Measurements from ENCODE around the gene SNX9. TPM values are rescaled to one million over a fixed set of nuclear protein-coding genes. Genes with fewer than 3 reads are reported as not detected.

SNX9 gene
- total RNA-seq, 2 experiments from 2014 or later: 14.9 to 39.4 TPM

GRCh38 chr6:157974967-157975366, 151.9 kb downstream of the SNX9 start:
- CTCF ChIA-PET: no interaction called here
- Mint-ChIP-seq H3K9me3 (ENCODE audit: low read depth) (no peaks in the 10 kb centered on the region), H3K27me3 (peaks cover 26% of the 10 kb centered on the region)

GRCh38 chr6:157975456-157975855, 152.4 kb downstream of the SNX9 start:
- Mint-ChIP-seq H3K4me3 (no peak overlapping the region), H3K4me1 (peaks cover 16% of the 10 kb centered on the region), H3K9me3 (ENCODE audit: low read depth) (no peaks in the 10 kb centered on the region), H3K27ac (no peak overlapping the region), H3K36me3 (no peaks in the 10 kb centered on the region), H3K27me3 (peaks cover 28% of the 10 kb centered on the region)
- ATAC-seq (no peak), DNase-seq (no peak)
- CTCF ChIA-PET: interaction anchor here (0.7 to 2.1 kb wide), 2 partner anchors 50 to 97 kb away, joined by 3 to 7 read pairs; no protein-coding TSS in a partner anchor

More at GRCh38 chr6:157974967-157975366, 151.9 kb downstream of the SNX9 start:
- ATAC-seq (no peak), DNase-seq (no peak)
- Mint-ChIP-seq H3K27ac (no peak overlapping the region), H3K4me1 (peaks cover 13% of the 10 kb centered on the region), H3K36me3 (no peaks in the 10 kb centered on the region), H3K4me3 (no peak overlapping the region)

- CTCF ChIA-PET: interaction anchor here (2.1 kb wide), 1 partner anchor 49 kb away, joined by 7 read pairs; no protein-coding TSS in a partner anchor
- peaks cover 20% of the 10 kb centered on the region for H3K27me3 Mint-ChIP-seq
- H3K36me3 Mint-ChIP-seq: no peaks in the 10 kb centered on the region
- H3K9me3 Mint-ChIP-seq (ENCODE audit: low read depth): no peaks in the 10 kb centered on the region
- DNase-seq (no peak), ATAC-seq (no peak)
- H3K27ac Mint-ChIP-seq: no peak overlapping the region
- no peak overlapping the region for H3K4me3 Mint-ChIP-seq
- peaks cover 17% of the 10 kb centered on the region for H3K4me1 Mint-ChIP-seq
Observed at GRCh38 chr6:157976345-157977175, 153.5 kb downstream of the SNX9 start.

GRCh38 chr6:157977176-157977804, 154.2 kb downstream of the SNX9 start:
- CTCF ChIA-PET: interaction anchor here (1.3 to 2.1 kb wide), 2 partner anchors 49 to 95 kb away, joined by 3 to 7 read pairs; no protein-coding TSS in a partner anchor
- peaks cover 17% of the 10 kb centered on the region for H3K4me1 Mint-ChIP-seq
- H3K27me3 Mint-ChIP-seq: peaks cover 17% of the 10 kb centered on the region
- no peak for ATAC-seq
- H3K4me3 Mint-ChIP-seq: no peak overlapping the region
- H3K9me3 Mint-ChIP-seq (ENCODE audit: low read depth): no peaks in the 10 kb centered on the region
- DNase-seq: no peak
- H3K27ac Mint-ChIP-seq: no peak overlapping the region
- no peaks in the 10 kb centered on the region for H3K36me3 Mint-ChIP-seq

- Mint-ChIP-seq H3K27me3 (peaks cover 14% of the 10 kb centered on the region), H3K4me1 (peaks cover 26% of the 10 kb centered on the region), H3K4me3 (no peak overlapping the region), H3K27ac (no peak overlapping the region), H3K36me3 (peaks cover 2% of the 10 kb centered on the region), H3K9me3 (ENCODE audit: low read depth) (no peaks in the 10 kb centered on the region)
- DNase-seq (no peak), ATAC-seq (no peak)
- CTCF ChIA-PET: interaction anchor here (1.2 to 1.3 kb wide), 2 partner anchors 8 to 94 kb away, joined by 3 to 4 read pairs; no protein-coding TSS in a partner anchor
Observed at GRCh38 chr6:157978021-157978783, 155.2 kb downstream of the SNX9 start.

GRCh38 chr6:157980288-157981131, 157.5 kb downstream of the SNX9 start:
- Mint-ChIP-seq H3K27ac (no peak overlapping the region), H3K4me3 (peak overlapping the region; percentile 89), H3K36me3 (peaks cover 3% of the 10 kb centered on the region), H3K9me3 (ENCODE audit: low read depth) (no peaks in the 10 kb centered on the region), H3K27me3 (peaks cover 14% of the 10 kb centered on the region), H3K4me1 (peaks cover 48% of the 10 kb centered on the region)
- CTCF ChIA-PET: interaction anchor here (0.7 to 2.2 kb wide), 6 partner anchors 13 to 92 kb away, joined by 3 to 7 read pairs (median 4); no protein-coding TSS in a partner anchor
- DNase-seq: no peak
- no peak for ATAC-seq

GRCh38 chr6:157981132-157981394, 158.0 kb downstream of the SNX9 start:
- peaks cover 3% of the 10 kb centered on the region for H3K36me3 Mint-ChIP-seq
- CTCF ChIA-PET: interaction anchor here (0.9 to 3.8 kb wide), 3 partner anchors 14 to 93 kb away, joined by 3 to 38 read pairs (median 4); no protein-coding TSS in a partner anchor
- no peaks in the 10 kb centered on the region for H3K9me3 Mint-ChIP-seq (ENCODE audit: low read depth)
- H3K4me1 Mint-ChIP-seq: peaks cover 48% of the 10 kb centered on the region
- DNase-seq (no peak), ATAC-seq (peak; percentile 3)
- H3K27ac Mint-ChIP-seq: peak overlapping the region; percentile 74
- H3K4me3 Mint-ChIP-seq: peak overlapping the region; percentile 89
- peaks cover 14% of the 10 kb centered on the region for H3K27me3 Mint-ChIP-seq

- CTCF ChIA-PET: interaction anchor here (0.9 to 3.9 kb wide), 5 partner anchors 10 to 92 kb away, joined by 3 to 38 read pairs (median 5); no protein-coding TSS in a partner anchor
- DNase-seq: peak; percentile 90
- no peaks in the 10 kb centered on the region for H3K9me3 Mint-ChIP-seq (ENCODE audit: low read depth)
- peaks cover 48% of the 10 kb centered on the region for H3K4me1 Mint-ChIP-seq
- H3K27me3 Mint-ChIP-seq: peaks cover 14% of the 10 kb centered on the region
- H3K36me3 Mint-ChIP-seq: peaks cover 3% of the 10 kb centered on the region
- peak; percentile 92 for ATAC-seq
- H3K27ac Mint-ChIP-seq: peak within 1 kb of the TSS; percentile 85
- peak within 1 kb of the TSS; percentile 89 for H3K4me3 Mint-ChIP-seq
Observed at GRCh38 chr6:157981395-157982101, 158.5 kb downstream of the SNX9 start, which contains the start of gene SYNJ2. Gene SYNJ2 (plus strand): TSS chr6:157981863. CDS start chr6:157981962, 99 bp downstream.

GRCh38 chr6:157982102-157982562, 159.1 kb downstream of the SNX9 start:
- Mint-ChIP-seq H3K27ac (peak overlapping the region; percentile 85), H3K4me3 (peak overlapping the region; percentile 89), H3K36me3 (peaks cover 3% of the 10 kb centered on the region), H3K27me3 (peaks cover 14% of the 10 kb centered on the region), H3K9me3 (ENCODE audit: low read depth) (no peaks in the 10 kb centered on the region), H3K4me1 (peaks cover 48% of the 10 kb centered on the region)
- CTCF ChIA-PET: interaction anchor here (0.9 to 3.9 kb wide), 8 partner anchors 9 to 92 kb away, joined by 3 to 38 read pairs (median 4); no protein-coding TSS in a partner anchor
- peak; percentile 13 for ATAC-seq
- DNase-seq: peak; percentile 50

GRCh38 chr6:157982563-157983405, 159.7 kb downstream of the SNX9 start:
- CTCF ChIA-PET: interaction anchor here (0.8 to 3.9 kb wide), 9 partner anchors 9 to 91 kb away, joined by 3 to 38 read pairs (median 5); no protein-coding TSS in a partner anchor
- peaks cover 48% of the 10 kb centered on the region for H3K4me1 Mint-ChIP-seq
- peak overlapping the region; percentile 85 for H3K27ac Mint-ChIP-seq
- DNase-seq: no peak
- no peaks in the 10 kb centered on the region for H3K9me3 Mint-ChIP-seq (ENCODE audit: low read depth)
- peaks cover 14% of the 10 kb centered on the region for H3K27me3 Mint-ChIP-seq
- ATAC-seq: no peak
- peak overlapping the region; percentile 89 for H3K4me3 Mint-ChIP-seq
- peaks cover 4% of the 10 kb centered on the region for H3K36me3 Mint-ChIP-seq

Data from activated CD8-positive, alpha-beta memory T cell treated with anti-CD3 and anti-CD28 coated beads, Interleukin-2, amount 10 ng/mL, durations not matched to agents 7 days and 5 days (primary cell).